ENCODE results near the gene GPR83.
"Not testable (repeated sequence)": the region's sequence is repeated elsewhere in the genome, so short reads cannot be mapped to it uniquely, and the experiment has no call there.

GPR83 gene

GRCh38 chr11:94417386-94417987 is 16.3 kb upstream of the GPR83 start:
- Histone ChIP-seq H3K27ac (ENCODE audit: low read depth, low read length) (no peak overlapping the region), H3K9ac (ENCODE audit: low read length) (no peak overlapping the region), H3K4me1 (ENCODE audit: insufficient read depth, low read length) (no peaks in the 10 kb centered on the region), H3K36me3 (ENCODE audit: insufficient read depth, low read length) (no peaks in the 10 kb centered on the region), H3K27me3 (ENCODE audit: control insufficient read depth in 1 of 2, insufficient read depth in 2 of 2, low read length in 2 of 2) (no peaks in the 10 kb centered on the region), H3K4me3 (ENCODE audit: low read depth in 1 of 2, low read length in 2 of 2) (no peak overlapping the region), H3K9me3 (ENCODE audit: low read length) (no peaks in the 10 kb centered on the region)

- Histone ChIP-seq H3K9me3 (ENCODE audit: low read length) (no peaks in the 10 kb centered on the region), H3K36me3 (ENCODE audit: insufficient read depth, low read length) (no peaks in the 10 kb centered on the region), H3K27ac (ENCODE audit: low read depth, low read length) (no peak overlapping the region), H3K27me3 (ENCODE audit: control insufficient read depth in 1 of 2, insufficient read depth in 2 of 2, low read length in 2 of 2) (peaks cover 7 to 12% of the 10 kb centered on the region in 2 donors), H3K4me1 (ENCODE audit: insufficient read depth, low read length) (no peaks in the 10 kb centered on the region), H3K9ac (ENCODE audit: low read length) (no peak overlapping the region), H3K4me3 (ENCODE audit: low read depth in 1 of 2, low read length in 2 of 2) (no peak overlapping the region)
These were observed 4.0 kb upstream of the GPR83 start for GRCh38 chr11:94405062-94405833.

- Histone ChIP-seq H3K27me3 (ENCODE audit: control insufficient read depth in 1 of 2, insufficient read depth in 2 of 2, low read length in 2 of 2) (peaks cover 10 to 22% of the 10 kb centered on the region in 2 donors), H3K9me3 (ENCODE audit: low read length) (no peaks in the 10 kb centered on the region), H3K4me1 (ENCODE audit: insufficient read depth, low read length) (no peaks in the 10 kb centered on the region), H3K27ac (ENCODE audit: low read depth, low read length) (no peak overlapping the region), H3K9ac (ENCODE audit: low read length) (no peak overlapping the region), H3K4me3 (ENCODE audit: low read depth in 1 of 2, low read length in 2 of 2) (no peak overlapping the region), H3K36me3 (ENCODE audit: insufficient read depth, low read length) (no peaks in the 10 kb centered on the region)
These were observed 1.1 kb upstream of the GPR83 start for GRCh38 chr11:94402355-94402754.

GRCh38 chr11:94401773-94402265 is 600 bp upstream of the GPR83 start:
- H3K36me3 ChIP-seq (ENCODE audit: insufficient read depth, low read length) = no peaks in the 10 kb centered on the region
- H3K9me3 ChIP-seq (ENCODE audit: low read length) = no peaks in the 10 kb centered on the region
- H3K27ac ChIP-seq (ENCODE audit: low read depth, low read length) = no peak overlapping the region
- H3K4me1 ChIP-seq (ENCODE audit: insufficient read depth, low read length) = no peaks in the 10 kb centered on the region
- peak overlapping the region in 1 of 2 donors; percentile 32 for H3K4me3 ChIP-seq (ENCODE audit: low read depth in 1 of 2, low read length in 2 of 2)
- peaks cover 10 to 22% of the 10 kb centered on the region in 2 donors for H3K27me3 ChIP-seq (ENCODE audit: control insufficient read depth in 1 of 2, insufficient read depth in 2 of 2, low read length in 2 of 2)
- no peak overlapping the region for H3K9ac ChIP-seq (ENCODE audit: low read length)

- peak overlapping the region in 1 of 2 donors; percentile 32 for H3K4me3 ChIP-seq (ENCODE audit: low read depth in 1 of 2, low read length in 2 of 2)
- H3K9me3 ChIP-seq (ENCODE audit: low read length) = no peaks in the 10 kb centered on the region
- H3K27me3 ChIP-seq (ENCODE audit: control insufficient read depth in 1 of 2, insufficient read depth in 2 of 2, low read length in 2 of 2) = peaks cover 10 to 22% of the 10 kb centered on the region in 2 donors
- H3K36me3 ChIP-seq (ENCODE audit: insufficient read depth, low read length) = no peaks in the 10 kb centered on the region
- H3K4me1 ChIP-seq (ENCODE audit: insufficient read depth, low read length) = no peaks in the 10 kb centered on the region
- no peak overlapping the region for H3K27ac ChIP-seq (ENCODE audit: low read depth, low read length)
- no peak overlapping the region for H3K9ac ChIP-seq (ENCODE audit: low read length)
These were observed 771 bp downstream of the GPR83 start for GRCh38 chr11:94400457-94400838.

- H3K4me3 ChIP-seq (ENCODE audit: low read depth in 1 of 2, low read length in 2 of 2) = no peak overlapping the region
- H3K9me3 ChIP-seq (ENCODE audit: low read length) = no peaks in the 10 kb centered on the region
- no peak overlapping the region for H3K27ac ChIP-seq (ENCODE audit: low read depth, low read length)
- H3K9ac ChIP-seq (ENCODE audit: low read length) = no peak overlapping the region
- no peaks in the 10 kb centered on the region for H3K36me3 ChIP-seq (ENCODE audit: insufficient read depth, low read length)
- H3K4me1 ChIP-seq (ENCODE audit: insufficient read depth, low read length) = no peaks in the 10 kb centered on the region
- peaks cover 10 to 22% of the 10 kb centered on the region in 2 donors for H3K27me3 ChIP-seq (ENCODE audit: control insufficient read depth in 1 of 2, insufficient read depth in 2 of 2, low read length in 2 of 2)
These were observed 1.2 kb downstream of the GPR83 start for GRCh38 chr11:94400050-94400449.

GRCh38 chr11:94398101-94398500 is 3.1 kb downstream of the GPR83 start:
- Histone ChIP-seq H3K4me3 (ENCODE audit: low read depth in 1 of 2, low read length in 2 of 2) (no peak overlapping the region), H3K36me3 (ENCODE audit: insufficient read depth, low read length) (no peaks in the 10 kb centered on the region), H3K4me1 (ENCODE audit: insufficient read depth, low read length) (no peaks in the 10 kb centered on the region), H3K9me3 (ENCODE audit: low read length) (no peaks in the 10 kb centered on the region), H3K27ac (ENCODE audit: low read depth, low read length) (no peak overlapping the region), H3K9ac (ENCODE audit: low read length) (no peak overlapping the region), H3K27me3 (ENCODE audit: control insufficient read depth in 1 of 2, insufficient read depth in 2 of 2, low read length in 2 of 2) (peaks cover 10 to 22% of the 10 kb centered on the region in 2 donors)

GRCh38 chr11:94396282-94396681 is 4.9 kb downstream of the GPR83 start:
- H3K9ac ChIP-seq (ENCODE audit: low read length) = no peak overlapping the region
- H3K27ac ChIP-seq (ENCODE audit: low read depth, low read length) = no peak overlapping the region
- no peaks in the 10 kb centered on the region for H3K9me3 ChIP-seq (ENCODE audit: low read length)
- H3K27me3 ChIP-seq (ENCODE audit: control insufficient read depth in 1 of 2, insufficient read depth in 2 of 2, low read length in 2 of 2) = peaks cover 10 to 17% of the 10 kb centered on the region in 2 donors
- H3K4me3 ChIP-seq (ENCODE audit: low read depth in 1 of 2, low read length in 2 of 2) = no peak overlapping the region
- H3K36me3 ChIP-seq (ENCODE audit: insufficient read depth, low read length) = no peaks in the 10 kb centered on the region
- H3K4me1 ChIP-seq (ENCODE audit: insufficient read depth, low read length) = no peaks in the 10 kb centered on the region

- not testable (repeated sequence) for H3K27me3 ChIP-seq (ENCODE audit: control insufficient read depth in 1 of 2, insufficient read depth in 2 of 2, low read length in 2 of 2); H3K9ac ChIP-seq (ENCODE audit: low read length); H3K27ac ChIP-seq (ENCODE audit: low read depth, low read length); H3K4me3 ChIP-seq (ENCODE audit: low read depth in 1 of 2, low read length in 2 of 2); H3K36me3 ChIP-seq (ENCODE audit: insufficient read depth, low read length); H3K9me3 ChIP-seq (ENCODE audit: low read length); H3K4me1 ChIP-seq (ENCODE audit: insufficient read depth, low read length)
These were observed 9.3 kb downstream of the GPR83 start for GRCh38 chr11:94391937-94392336.

GRCh38 chr11:94379613-94380012 is 21.6 kb downstream of the GPR83 start:
- no peaks in the 10 kb centered on the region for H3K36me3 ChIP-seq (ENCODE audit: insufficient read depth, low read length)
- H3K4me3 ChIP-seq (ENCODE audit: low read depth in 1 of 2, low read length in 2 of 2) = no peak overlapping the region
- no peak overlapping the region for H3K9ac ChIP-seq (ENCODE audit: low read length)
- H3K4me1 ChIP-seq (ENCODE audit: insufficient read depth, low read length) = no peaks in the 10 kb centered on the region
- H3K27ac ChIP-seq (ENCODE audit: low read depth, low read length) = no peak overlapping the region
- H3K27me3 ChIP-seq (ENCODE audit: control insufficient read depth in 1 of 2, insufficient read depth in 2 of 2, low read length in 2 of 2) = no peaks in the 10 kb centered on the region
- no peaks in the 10 kb centered on the region for H3K9me3 ChIP-seq (ENCODE audit: low read length)

- Histone ChIP-seq H3K4me3 (ENCODE audit: low read depth in 1 of 2, low read length in 2 of 2) (no peak overlapping the region), H3K36me3 (ENCODE audit: insufficient read depth, low read length) (no peaks in the 10 kb centered on the region), H3K4me1 (ENCODE audit: insufficient read depth, low read length) (no peaks in the 10 kb centered on the region), H3K9ac (ENCODE audit: low read length) (no peak overlapping the region), H3K27ac (ENCODE audit: low read depth, low read length) (no peak overlapping the region), H3K9me3 (ENCODE audit: low read length) (no peaks in the 10 kb centered on the region), H3K27me3 (ENCODE audit: control insufficient read depth in 1 of 2, insufficient read depth in 2 of 2, low read length in 2 of 2) (no peaks in the 10 kb centered on the region)
These were observed 24.4 kb downstream of the GPR83 start for GRCh38 chr11:94376841-94377240.

- H3K9me3 ChIP-seq (ENCODE audit: low read length); H3K4me1 ChIP-seq (ENCODE audit: insufficient read depth, low read length); H3K27me3 ChIP-seq (ENCODE audit: control insufficient read depth in 1 of 2, insufficient read depth in 2 of 2, low read length in 2 of 2); H3K4me3 ChIP-seq (ENCODE audit: low read depth in 1 of 2, low read length in 2 of 2); H3K36me3 ChIP-seq (ENCODE audit: insufficient read depth, low read length); H3K27ac ChIP-seq (ENCODE audit: low read depth, low read length); H3K9ac ChIP-seq (ENCODE audit: low read length): not testable (repeated sequence)
These were observed 30.6 kb downstream of the GPR83 start for GRCh38 chr11:94370576-94370975.

Measured in muscle layer of colon (tissue), 2 donors.